WTC11 (cell line): ENCODE data around the gene TMC4. TPM values are rescaled to one million over a fixed set of nuclear protein-coding genes. Genes with fewer than 3 reads are reported as not detected.
"Not testable (repeated sequence)": the region's sequence is repeated elsewhere in the genome, so short reads cannot be mapped to it uniquely, and the experiment has no call there.

ENCODE experiments used
- ATAC-seq: fragments of 200-7000 bp; cut with Tn5 transposase; 2 replicates; pipeline ENCODE4 v1.10.0; 2021; ENCODE audit warnings: mild to moderate bottlenecking, moderate library complexity
- CTCF ChIA-PET: fragments of 300-600 bp; sonication (Branson Sonifier 250); formaldehyde crosslinking; loops from one replicate; lab custom pipeline; 2021; ENCODE audit warnings: antibody characterized with exemption; lab: Charles Lee
- POLR2A ChIA-PET: fragments of 350-600 bp; sonication (Branson Sonifier 250); formaldehyde crosslinking; loops from one replicate; lab custom pipeline; 2021; ENCODE audit warnings: antibody characterized with exemption; lab: Charles Lee
- DNase-seq: peaks from one replicate; pipeline ENCODE4 v3.0.0; 2021; ENCODE audit warnings: low spot score
- H3K27ac Mint-ChIP-seq: 2 replicates; pipeline ENCODE4 v1.8.0; 2021; ENCODE audit warnings: mixed read lengths
- H3K27me3 Mint-ChIP-seq: 2 replicates; pipeline ENCODE4 v1.8.0; 2021; ENCODE audit warnings: low read depth, mild to moderate bottlenecking, moderate library complexity, mixed read lengths
- H3K36me3 Mint-ChIP-seq: 2 replicates; pipeline ENCODE4 v1.8.0; 2021; ENCODE audit warnings: mixed read lengths
- H3K4me1 Mint-ChIP-seq: 2 replicates; pipeline ENCODE4 v1.8.0; 2022; ENCODE audit warnings: mixed read lengths
- H3K4me3 Mint-ChIP-seq: 2 replicates; pipeline ENCODE4 v1.8.0; 2021; ENCODE audit warnings: mild to moderate bottlenecking, moderate library complexity, mixed read lengths
- H3K9me3 Mint-ChIP-seq: 2 replicates; pipeline ENCODE4 v1.8.0; 2021; ENCODE audit warnings: mixed read lengths
- CDX4 ChIP-seq: fragments of 250-450 bp; sonication (Bioruptor Pico); IDR thresholded peaks from 2 replicates; pipeline ENCODE4 v1.9.0; 2021; ENCODE audit warnings: moderate library complexity, mild to moderate bottlenecking, inconsistent platforms, borderline replicate concordance
- CREB1 ChIP-seq: sonication (generic); formaldehyde crosslinking; IDR thresholded peaks from 2 replicates; pipeline ENCODE4 v1.8.0; 2023; ENCODE audit warnings: mild to moderate bottlenecking, missing genetic modification reagents
- CTCF ChIP-seq: fragments of 200-600 bp; IDR thresholded peaks from 2 replicates; pipeline ENCODE4 v1.8.0; 2022; ENCODE audit warnings: antibody characterized with exemption
- E2F5 ChIP-seq: sonication (generic); formaldehyde crosslinking; IDR thresholded peaks from 2 replicates; pipeline ENCODE4 v1.8.1; 2022; ENCODE audit warnings: mild to moderate bottlenecking, moderate library complexity, missing genetic modification reagents
- EMX1 ChIP-seq: fragments of 250-450 bp; sonication (Bioruptor Pico); IDR thresholded peaks from 2 replicates; pipeline ENCODE4 v1.8.0; 2021; ENCODE audit warnings: mild to moderate bottlenecking
- FOXJ3 ChIP-seq: sonication (generic); formaldehyde crosslinking; IDR thresholded peaks from 2 replicates; pipeline ENCODE4 v1.9.0; 2021; ENCODE audit warnings: missing genetic modification reagents, mild to moderate bottlenecking, borderline replicate concordance
- MXD4 ChIP-seq: fragments of 250-450 bp; sonication (Bioruptor Pico); IDR thresholded peaks from 2 replicates; pipeline ENCODE4 v1.8.0; 2021; ENCODE audit warnings: mild to moderate bottlenecking, moderate library complexity, borderline replicate concordance
- NFYB ChIP-seq: sonication (generic); formaldehyde crosslinking; conservative IDR thresholded peaks from 2 replicates; pipeline ENCODE4 v1.8.0; 2022; ENCODE audit warnings: low read depth, missing genetic modification reagents
- SP1 ChIP-seq: sonication (generic); formaldehyde crosslinking; conservative IDR thresholded peaks from 2 replicates; pipeline ENCODE4 v1.8.1; 2022; ENCODE audit warnings: missing genetic modification reagents
- USF2 ChIP-seq: sonication (generic); formaldehyde crosslinking; IDR thresholded peaks from 2 replicates; pipeline ENCODE4 v1.8.1; 2023; ENCODE audit warnings: mild to moderate bottlenecking, missing genetic modification reagents, moderate library complexity
- ZMAT4 ChIP-seq: fragments of 250-450 bp; sonication (Bioruptor Pico); IDR thresholded peaks from 2 replicates; pipeline ENCODE4 v1.9.0; 2021; ENCODE audit warnings: mild to moderate bottlenecking
- ZNF671 ChIP-seq: fragments of 250-450 bp; sonication (Bioruptor Pico); IDR thresholded peaks from 2 replicates; pipeline ENCODE4 v1.8.0; 2021; ENCODE audit warnings: mild to moderate bottlenecking
- total RNA-seq: library from RNA; stranded (reverse); gene quantifications from 3 replicates; pipeline ENCODE4 v1.2.3, GENCODE V29; 2021

The TMC4 gene
- total RNA-seq, 1 experiment from 2014 or later: 9.3 TPM

GRCh38 chr19:54172471-54173358, at the start of gene TMC4 (continued):
- TF ChIP-seq CDX4 (CRISPR knock-in tag) (no peak), CREB1 (no peak), FOXJ3 (no peak), EMX1 (CRISPR knock-in tag) (peak; percentile 50; the same call in 1 of the 2 replicates), USF2 (peak; percentile 52; the same call in 1 of the 2 replicates), NFYB (CRISPR knock-in tag) (no peak), E2F5 (CRISPR knock-in tag) (no peak), SP1 (CRISPR knock-in tag) (0 out of 2 replicates have a peak, but pooled peaks have one; percentile 35), ZNF671 (CRISPR knock-in tag) (no peak), CTCF (0 out of 2 replicates have a peak, but pooled peaks have one; percentile 12)

GRCh38 chr19:54221947-54222346, 49.0 kb upstream of the TMC4 start:
- CTCF ChIA-PET: not testable (repeated sequence)

GRCh38 chr19:54219702-54220101, 46.7 kb upstream of the TMC4 start:
- H3K4me3 Mint-ChIP-seq, CTCF ChIA-PET, ATAC-seq, POLR2A ChIA-PET, DNase-seq, H3K36me3 Mint-ChIP-seq, H3K9me3 Mint-ChIP-seq, H3K27ac Mint-ChIP-seq, H3K27me3 Mint-ChIP-seq: not testable (repeated sequence)
- peaks cover 13% of the 10 kb centered on the region for H3K4me1 Mint-ChIP-seq

More at GRCh38 chr19:54221947-54222346, 49.0 kb upstream of the TMC4 start:
- H3K27me3 Mint-ChIP-seq, POLR2A ChIA-PET, H3K27ac Mint-ChIP-seq, H3K36me3 Mint-ChIP-seq, H3K9me3 Mint-ChIP-seq, DNase-seq, H3K4me3 Mint-ChIP-seq, ATAC-seq: not testable (repeated sequence)
- peaks cover 11% of the 10 kb centered on the region for H3K4me1 Mint-ChIP-seq

GRCh38 chr19:54218960-54219661, 46.2 kb upstream of the TMC4 start:
- H3K27me3 Mint-ChIP-seq: no peaks in the 10 kb centered on the region
- TF ChIP-seq ZMAT4 (CRISPR knock-in tag) (no peak), MXD4 (CRISPR knock-in tag) (no peak)
- H3K4me3 Mint-ChIP-seq: no peak overlapping the region
- DNase-seq (no peak), ATAC-seq (no peak)
- H3K36me3 Mint-ChIP-seq: peaks cover 4% of the 10 kb centered on the region; the same call in 1 of the 2 replicates
- H3K27ac Mint-ChIP-seq: no peak overlapping the region
- no peaks in the 10 kb centered on the region for H3K9me3 Mint-ChIP-seq
- peaks cover 13% of the 10 kb centered on the region for H3K4me1 Mint-ChIP-seq
- ChIA-PET POLR2A (no interaction called here), CTCF (no interaction called here)
